ENCODE results near the gene HIPK2. TPM values are rescaled to one million over a fixed set of nuclear protein-coding genes. Genes with fewer than 3 reads are reported as not detected.

The HIPK2 gene
- total RNA-seq, 1 donor from 2014 or later = 61.5 TPM

DNA sequence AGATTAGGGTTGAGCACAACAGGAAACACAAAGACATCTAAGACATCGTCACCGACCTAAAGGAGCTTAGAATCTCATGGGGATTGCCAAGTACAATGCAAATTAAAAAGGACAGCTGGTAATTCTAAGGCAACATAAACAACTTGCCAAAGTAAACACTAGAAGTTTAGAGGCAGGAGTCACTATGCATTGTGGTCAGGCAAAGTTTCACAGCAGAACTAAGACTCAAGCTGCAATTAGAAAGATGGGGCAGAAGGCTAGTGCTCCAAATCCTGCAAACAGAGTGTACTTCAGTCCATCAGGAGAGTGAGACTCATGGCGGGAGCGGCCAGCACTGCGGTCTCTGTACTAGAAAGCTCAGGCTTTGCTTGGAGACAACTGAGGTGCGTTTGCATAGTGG is 52.7 kb downstream of the HIPK2 start:
- Mint-ChIP-seq H3K4me1 (peaks cover 8% of the 10 kb centered on the region), H3K27me3 (ENCODE audit: low read depth) (no peaks in the 10 kb centered on the region), H3K27ac (ENCODE audit: unreplicated experiment) (no peak overlapping the region), H3K4me3 (no peak overlapping the region), H3K36me3 (ENCODE audit: low read depth) (peaks cover 10% of the 10 kb centered on the region), H3K9me3 (no peaks in the 10 kb centered on the region)
- no peak for DNase-seq (ENCODE audit: low read depth, low spot score)
- TF ChIP-seq, protein P1, sequence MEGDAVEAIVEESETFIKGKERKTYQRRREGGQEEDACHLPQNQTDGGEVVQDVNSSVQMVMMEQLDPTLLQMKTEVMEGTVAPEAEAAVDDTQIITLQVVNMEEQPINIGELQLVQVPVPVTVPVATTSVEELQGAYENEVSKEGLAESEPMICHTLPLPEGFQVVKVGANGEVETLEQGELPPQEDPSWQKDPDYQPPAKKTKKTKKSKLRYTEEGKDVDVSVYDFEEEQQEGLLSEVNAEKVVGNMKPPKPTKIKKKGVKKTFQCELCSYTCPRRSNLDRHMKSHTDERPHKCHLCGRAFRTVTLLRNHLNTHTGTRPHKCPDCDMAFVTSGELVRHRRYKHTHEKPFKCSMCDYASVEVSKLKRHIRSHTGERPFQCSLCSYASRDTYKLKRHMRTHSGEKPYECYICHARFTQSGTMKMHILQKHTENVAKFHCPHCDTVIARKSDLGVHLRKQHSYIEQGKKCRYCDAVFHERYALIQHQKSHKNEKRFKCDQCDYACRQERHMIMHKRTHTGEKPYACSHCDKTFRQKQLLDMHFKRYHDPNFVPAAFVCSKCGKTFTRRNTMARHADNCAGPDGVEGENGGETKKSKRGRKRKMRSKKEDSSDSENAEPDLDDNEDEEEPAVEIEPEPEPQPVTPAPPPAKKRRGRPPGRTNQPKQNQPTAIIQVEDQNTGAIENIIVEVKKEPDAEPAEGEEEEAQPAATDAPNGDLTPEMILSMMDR (conservative IDR thresholded peaks at IDR 0.05) = no peak

DNA sequence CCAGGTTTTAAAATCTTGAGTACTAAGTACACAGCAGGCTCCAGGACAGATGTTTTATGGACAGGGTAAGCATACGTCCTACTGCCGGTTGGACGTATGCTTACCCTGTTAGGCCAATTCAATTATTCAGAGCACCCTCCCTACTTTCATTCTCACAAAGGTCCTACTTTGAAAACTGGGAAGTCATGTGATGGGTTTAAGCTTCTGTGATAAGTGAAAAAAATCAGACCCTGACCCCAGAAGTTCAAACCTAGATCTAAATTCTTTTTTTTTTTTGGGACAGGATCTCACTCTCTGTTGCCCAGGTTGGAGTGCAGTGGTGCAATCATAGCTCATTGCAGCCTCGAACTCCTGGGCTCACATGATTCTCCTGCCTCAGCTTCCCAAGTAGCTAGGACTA is 55.2 kb downstream of the HIPK2 start:
- Mint-ChIP-seq H3K27me3 (ENCODE audit: low read depth) (no peaks in the 10 kb centered on the region), H3K9me3 (no peaks in the 10 kb centered on the region), H3K27ac (ENCODE audit: unreplicated experiment) (no peak overlapping the region), H3K4me1 (peaks cover 8% of the 10 kb centered on the region), H3K36me3 (ENCODE audit: low read depth) (no peaks in the 10 kb centered on the region), H3K4me3 (no peak overlapping the region)
- no peak for DNase-seq (ENCODE audit: low read depth, low spot score)
- TF ChIP-seq, protein P1 (conservative IDR thresholded peaks at IDR 0.05) = no peak

DNA sequence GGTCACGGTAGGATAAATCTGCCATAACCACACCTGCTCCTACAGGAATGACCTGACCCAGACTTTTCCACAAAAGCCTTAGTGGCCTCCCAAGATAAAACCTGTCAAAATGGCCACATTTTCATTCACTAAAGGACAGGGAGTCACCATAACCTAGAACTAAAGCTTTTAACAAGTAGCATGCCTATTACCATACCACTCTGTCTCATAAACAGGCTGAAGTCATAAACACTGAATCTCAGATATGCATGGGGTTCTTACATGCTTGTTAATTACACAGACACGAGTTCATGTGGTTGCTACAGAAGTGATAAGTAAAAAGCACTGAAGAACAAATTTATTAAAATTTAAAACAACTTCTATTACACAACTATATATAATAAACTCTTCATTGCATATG is 56.0 kb downstream of the HIPK2 start:
- no peak overlapping the region for H3K4me3 Mint-ChIP-seq
- H3K36me3 Mint-ChIP-seq (ENCODE audit: low read depth) = peaks cover 3% of the 10 kb centered on the region
- H3K9me3 Mint-ChIP-seq = no peaks in the 10 kb centered on the region
- H3K27me3 Mint-ChIP-seq (ENCODE audit: low read depth) = no peaks in the 10 kb centered on the region
- H3K27ac Mint-ChIP-seq (ENCODE audit: unreplicated experiment) = no peak overlapping the region
- no peak for DNase-seq (ENCODE audit: low read depth, low spot score)
- H3K4me1 Mint-ChIP-seq = peaks cover 5% of the 10 kb centered on the region
- TF ChIP-seq, protein P1 (conservative IDR thresholded peaks at IDR 0.05) = no peak

DNA sequence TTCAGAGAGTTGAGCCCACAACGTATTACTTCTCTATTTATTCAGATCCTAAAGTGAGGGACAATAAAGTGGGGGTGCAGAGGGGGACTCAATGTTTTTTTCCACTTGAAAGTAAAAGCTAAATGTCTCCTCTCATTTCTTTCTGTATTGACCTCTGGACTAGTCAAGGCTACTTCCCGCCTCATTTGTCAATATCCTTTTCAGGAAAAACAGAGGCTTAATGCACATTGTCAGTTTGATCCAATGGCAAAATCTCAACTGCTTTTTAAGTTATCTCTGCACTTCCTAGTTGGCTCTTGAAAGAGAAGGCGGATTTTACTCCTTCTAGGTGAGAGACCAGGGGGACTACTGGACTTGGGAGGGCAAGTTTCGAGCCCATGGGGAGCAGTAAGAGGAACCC is 56.4 kb downstream of the HIPK2 start:
- TF ChIP-seq, protein P1 (conservative IDR thresholded peaks at IDR 0.05) = no peak
- Mint-ChIP-seq H3K36me3 (ENCODE audit: low read depth) (peaks cover 7% of the 10 kb centered on the region), H3K4me1 (peaks cover 1% of the 10 kb centered on the region), H3K9me3 (no peaks in the 10 kb centered on the region), H3K27me3 (ENCODE audit: low read depth) (no peaks in the 10 kb centered on the region), H3K4me3 (no peak overlapping the region), H3K27ac (ENCODE audit: unreplicated experiment) (peak overlapping the region; percentile 76)
- no peak for DNase-seq (ENCODE audit: low read depth, low spot score)

DNA sequence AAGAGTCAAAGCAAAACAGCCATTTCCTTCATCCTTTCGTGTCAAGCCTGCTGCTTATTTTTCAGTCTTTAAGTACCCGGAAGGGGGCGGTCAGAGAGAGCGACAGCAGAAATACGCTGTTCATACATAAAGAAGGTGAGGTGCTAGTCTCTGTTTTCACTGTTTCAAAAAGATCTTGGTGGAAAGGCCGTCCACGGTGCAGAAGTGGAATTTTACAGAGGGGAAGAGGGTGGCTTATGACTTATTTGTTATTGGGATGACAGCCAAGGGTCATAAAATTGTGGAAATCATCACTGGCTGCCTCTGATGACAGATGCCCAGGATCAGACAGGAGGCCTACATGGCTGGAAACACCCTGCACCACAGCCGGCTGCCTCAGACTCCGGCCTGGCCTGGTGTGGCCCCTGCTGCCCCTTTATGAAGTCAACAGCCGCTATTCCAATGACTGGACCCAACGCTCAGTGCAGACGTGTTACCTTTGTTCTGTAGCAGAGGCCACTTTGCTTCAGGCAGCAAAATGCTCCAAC is 57.0 kb downstream of the HIPK2 start:
- no peak for DNase-seq (ENCODE audit: low read depth, low spot score)
- H3K27me3 Mint-ChIP-seq (ENCODE audit: low read depth) = no peaks in the 10 kb centered on the region
- H3K36me3 Mint-ChIP-seq (ENCODE audit: low read depth) = peaks cover 13% of the 10 kb centered on the region
- TF ChIP-seq, protein P1 (conservative IDR thresholded peaks at IDR 0.05) = no peak
- no peaks in the 10 kb centered on the region for H3K9me3 Mint-ChIP-seq
- H3K4me3 Mint-ChIP-seq = no peak overlapping the region
- no peaks in the 10 kb centered on the region for H3K4me1 Mint-ChIP-seq
- no peak overlapping the region for H3K27ac Mint-ChIP-seq (ENCODE audit: unreplicated experiment)
